Rectal smooth muscle tissue (tissue), 1 donor: ENCODE measurements around the gene ALOX15.
"Not testable (repeated sequence)": the region's sequence is repeated elsewhere in the genome, so short reads cannot be mapped to it uniquely, and the experiment has no call there.

Experiments used
- H3K27ac ChIP-seq: one replicate; pipeline ENCODE4 v1.7.0; 2013; ENCODE audit warnings: low read depth, low read length, inconsistent platforms
- H3K27me3 ChIP-seq: one replicate; pipeline ENCODE4 v1.7.0; 2013; ENCODE audit warnings: low read length; ENCODE audit not compliant: control insufficient read depth, insufficient read depth
- H3K36me3 ChIP-seq: one replicate; pipeline ENCODE4 v1.7.0; 2013; ENCODE audit warnings: low read length; ENCODE audit not compliant: control insufficient read depth, insufficient read depth
- H3K4me1 ChIP-seq: one replicate; pipeline ENCODE4 v1.7.0; 2013; ENCODE audit warnings: low read length; ENCODE audit not compliant: control insufficient read depth, insufficient read depth
- H3K4me3 ChIP-seq: one replicate; pipeline ENCODE4 v1.7.0; 2013; ENCODE audit warnings: low read length
- H3K9ac ChIP-seq: one replicate; pipeline ENCODE4 v1.7.0; 2013; ENCODE audit warnings: low read length

ALOX15 gene

GRCh38 chr17:4625181-4625617 is 16.3 kb downstream of the ALOX15 start:
- no peaks in the 10 kb centered on the region for H3K27me3 ChIP-seq
- no peak overlapping the region for H3K9ac ChIP-seq
- no peak overlapping the region for H3K4me3 ChIP-seq
- H3K36me3 ChIP-seq: no peaks in the 10 kb centered on the region
- peaks cover 3% of the 10 kb centered on the region for H3K4me1 ChIP-seq
- H3K27ac ChIP-seq: no peak overlapping the region

- H3K4me1 ChIP-seq, H3K36me3 ChIP-seq, H3K27ac ChIP-seq, H3K4me3 ChIP-seq, H3K9ac ChIP-seq, H3K27me3 ChIP-seq: not testable (repeated sequence)
These were observed 17.0 kb downstream of the ALOX15 start for GRCh38 chr17:4624451-4624911.

GRCh38 chr17:4623249-4623648 is 18.2 kb downstream of the ALOX15 start:
- peaks cover 3% of the 10 kb centered on the region for H3K4me1 ChIP-seq
- H3K27me3 ChIP-seq: no peaks in the 10 kb centered on the region
- no peak overlapping the region for H3K4me3 ChIP-seq
- no peak overlapping the region for H3K9ac ChIP-seq
- no peak overlapping the region for H3K27ac ChIP-seq
- H3K36me3 ChIP-seq: no peaks in the 10 kb centered on the region

DNA sequence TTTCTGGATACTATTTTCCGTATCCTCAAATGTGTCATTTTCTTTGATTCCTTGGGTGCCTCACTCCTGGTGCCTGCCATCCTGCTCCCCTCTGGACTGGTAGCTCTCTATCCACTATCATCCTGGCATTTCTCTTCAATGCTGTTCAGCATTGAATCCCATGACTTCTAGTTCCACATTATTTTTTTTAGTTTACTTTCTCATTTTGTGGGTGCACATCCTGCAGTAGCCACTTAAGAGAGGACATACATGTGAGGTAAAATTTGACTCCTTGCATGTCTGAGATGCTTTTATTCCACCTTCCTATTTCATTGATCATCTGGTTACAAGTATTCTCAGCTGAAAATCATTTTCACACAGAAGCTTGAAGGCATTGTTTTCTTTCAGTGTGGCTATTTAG is 19.1 kb downstream of the ALOX15 start:
- H3K4me1 ChIP-seq: peaks cover 3% of the 10 kb centered on the region
- no peaks in the 10 kb centered on the region for H3K36me3 ChIP-seq
- H3K27me3 ChIP-seq: no peaks in the 10 kb centered on the region
- H3K9ac ChIP-seq: no peak overlapping the region
- H3K4me3 ChIP-seq: no peak overlapping the region
- H3K27ac ChIP-seq: no peak overlapping the region

GRCh38 chr17:4620531-4621101 is 20.9 kb downstream of the ALOX15 start:
- Histone ChIP-seq H3K27ac (no peak overlapping the region), H3K4me3 (no peak overlapping the region), H3K27me3 (peaks cover 4% of the 10 kb centered on the region), H3K4me1 (peaks cover 3% of the 10 kb centered on the region), H3K36me3 (no peaks in the 10 kb centered on the region), H3K9ac (no peak overlapping the region)

DNA sequence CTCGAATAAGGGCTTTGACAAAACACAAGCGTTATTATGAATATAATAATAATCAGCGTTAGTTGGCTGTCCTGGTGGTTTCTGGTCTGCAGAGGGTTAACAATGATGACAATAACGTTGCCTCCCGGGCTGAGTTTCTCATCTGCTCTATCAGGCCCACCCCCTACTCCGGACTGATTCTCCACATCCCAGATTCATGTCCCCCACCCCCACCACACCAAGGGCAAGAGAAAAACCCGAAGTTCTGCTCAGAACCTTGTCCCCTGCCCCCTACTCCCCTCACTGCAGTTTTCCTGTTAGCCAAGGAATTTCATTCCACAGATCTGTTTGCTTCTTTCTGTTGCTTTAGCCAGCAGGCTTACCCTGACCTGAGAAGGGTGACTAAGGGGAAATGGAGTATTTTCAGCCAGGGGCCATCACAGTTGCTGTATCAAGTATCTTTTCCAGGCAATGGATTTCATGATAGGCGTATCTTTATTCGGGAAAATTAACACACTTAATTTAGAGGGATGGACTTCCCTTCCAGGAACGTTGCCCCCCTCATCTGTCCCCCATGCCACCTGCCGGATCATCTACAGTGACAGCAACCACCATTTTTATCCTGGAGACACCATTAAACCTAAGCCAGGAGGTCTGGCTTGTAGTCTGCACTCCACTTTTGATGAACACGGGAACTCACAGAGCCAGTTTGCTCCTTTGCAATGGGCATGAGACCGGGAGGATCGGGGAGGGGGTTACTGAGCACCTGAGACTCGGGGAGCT is 23.7 kb downstream of the ALOX15 start:
- Histone ChIP-seq H3K9ac (no peak overlapping the region), H3K27me3 (peaks cover 4% of the 10 kb centered on the region), H3K4me1 (no peaks in the 10 kb centered on the region), H3K27ac (no peak overlapping the region), H3K4me3 (no peak overlapping the region), H3K36me3 (no peaks in the 10 kb centered on the region)

- no peak overlapping the region for H3K4me3 ChIP-seq
- no peak overlapping the region for H3K9ac ChIP-seq
- peaks cover 4% of the 10 kb centered on the region for H3K27me3 ChIP-seq
- no peaks in the 10 kb centered on the region for H3K4me1 ChIP-seq
- H3K36me3 ChIP-seq: no peaks in the 10 kb centered on the region
- no peak overlapping the region for H3K27ac ChIP-seq
These were observed 24.4 kb downstream of the ALOX15 start for GRCh38 chr17:4617090-4617489.

GRCh38 chr17:4616476-4616875 is 25.0 kb downstream of the ALOX15 start:
- Histone ChIP-seq H3K4me3 (no peak overlapping the region), H3K9ac (no peak overlapping the region), H3K4me1 (no peaks in the 10 kb centered on the region), H3K27me3 (peaks cover 4% of the 10 kb centered on the region), H3K27ac (no peak overlapping the region), H3K36me3 (no peaks in the 10 kb centered on the region)

DNA sequence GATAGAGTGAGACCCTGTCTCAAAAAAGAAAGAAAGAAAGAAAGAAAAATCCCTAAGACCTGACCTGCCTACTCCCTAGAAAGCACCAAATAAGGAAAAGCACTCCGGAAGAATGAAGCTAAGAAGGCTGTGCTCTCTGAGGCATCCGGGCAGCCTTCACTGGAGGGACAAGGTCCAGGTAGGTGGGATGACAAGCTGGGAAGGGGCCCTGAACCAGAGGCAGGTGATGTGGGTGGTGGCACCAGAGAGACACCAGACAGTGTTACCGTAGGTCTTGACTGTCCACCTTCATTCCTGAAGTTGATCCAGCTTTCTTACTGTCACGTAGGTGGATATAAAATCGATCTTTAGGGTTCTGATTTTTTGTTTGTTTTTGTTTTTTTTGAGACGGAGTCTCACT is 30.8 kb downstream of the ALOX15 start:
- Histone ChIP-seq H3K4me3 (no peak overlapping the region), H3K36me3 (no peaks in the 10 kb centered on the region), H3K27ac (no peak overlapping the region), H3K27me3 (peaks cover under 1% of the 10 kb centered on the region), H3K4me1 (no peaks in the 10 kb centered on the region), H3K9ac (no peak overlapping the region)

DNA sequence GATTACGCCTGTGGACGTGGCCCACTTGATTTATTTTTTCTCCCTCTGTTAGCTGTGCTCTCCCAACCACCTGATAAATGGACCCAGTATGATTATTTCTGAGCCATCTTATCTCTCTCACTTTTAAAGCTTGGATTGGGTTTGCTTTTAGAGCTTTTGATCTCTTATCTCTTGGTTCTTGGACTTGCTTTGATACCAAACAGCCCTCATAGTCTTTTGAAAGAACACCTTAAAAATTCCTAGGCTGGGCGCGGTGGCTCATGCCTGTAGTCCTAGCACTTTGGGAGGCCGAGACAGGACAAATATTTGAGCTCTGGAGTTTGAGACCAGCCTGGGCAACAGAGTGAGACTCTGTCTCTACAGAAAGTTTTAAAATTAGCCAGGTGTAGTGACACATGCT is 31.3 kb downstream of the ALOX15 start:
- Histone ChIP-seq H3K27ac (no peak overlapping the region), H3K36me3 (no peaks in the 10 kb centered on the region), H3K4me3 (no peak overlapping the region), H3K27me3 (no peaks in the 10 kb centered on the region), H3K9ac (no peak overlapping the region), H3K4me1 (no peaks in the 10 kb centered on the region)

DNA sequence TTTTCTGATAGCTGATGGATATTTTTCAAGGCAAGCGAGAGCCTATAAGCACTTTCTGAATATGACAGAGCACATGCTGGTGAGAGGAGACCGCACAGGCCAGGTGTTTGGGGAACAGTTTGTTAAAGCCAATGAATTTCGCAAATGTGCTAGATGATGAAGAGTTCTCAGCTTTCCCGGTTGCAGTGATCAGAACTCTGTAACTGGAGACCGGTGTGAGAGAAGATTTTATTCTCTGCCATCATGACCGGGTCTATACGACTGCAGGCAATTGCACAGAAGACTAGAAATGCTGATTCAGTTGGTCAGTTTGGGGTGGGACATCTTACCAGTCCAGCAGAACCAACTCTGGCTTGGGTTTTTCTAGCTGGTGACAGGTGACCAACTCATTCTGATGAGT is 31.7 kb downstream of the ALOX15 start:
- Histone ChIP-seq H3K4me1 (no peaks in the 10 kb centered on the region), H3K4me3 (no peak overlapping the region), H3K27me3 (no peaks in the 10 kb centered on the region), H3K36me3 (no peaks in the 10 kb centered on the region), H3K9ac (no peak overlapping the region), H3K27ac (no peak overlapping the region)

DNA sequence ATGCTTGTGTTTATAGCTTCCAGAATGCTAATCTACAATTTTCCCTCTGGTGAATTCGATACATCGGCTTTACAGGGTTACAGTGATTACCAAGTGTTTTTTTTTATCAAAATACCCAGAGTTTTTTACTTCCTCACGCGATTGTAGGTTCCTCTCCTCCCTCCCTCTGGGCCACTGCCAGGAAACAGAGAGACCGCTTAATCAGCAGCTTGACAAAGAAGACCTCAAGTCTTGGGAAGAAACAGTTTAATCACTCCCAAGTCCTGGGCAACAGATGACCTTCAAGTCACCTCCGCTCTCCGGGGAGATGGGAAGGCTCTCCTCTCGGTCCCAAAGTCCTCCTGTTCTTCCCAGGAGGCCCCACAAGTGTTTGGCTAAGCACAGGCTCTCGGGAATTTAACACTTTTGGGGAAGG is 33.7 kb downstream of the ALOX15 start:
- H3K4me1 ChIP-seq: no peaks in the 10 kb centered on the region
- H3K27me3 ChIP-seq: no peaks in the 10 kb centered on the region
- no peak overlapping the region for H3K9ac ChIP-seq
- no peak overlapping the region for H3K4me3 ChIP-seq
- H3K36me3 ChIP-seq: no peaks in the 10 kb centered on the region
- H3K27ac ChIP-seq: peak overlapping the region; percentile 45

DNA sequence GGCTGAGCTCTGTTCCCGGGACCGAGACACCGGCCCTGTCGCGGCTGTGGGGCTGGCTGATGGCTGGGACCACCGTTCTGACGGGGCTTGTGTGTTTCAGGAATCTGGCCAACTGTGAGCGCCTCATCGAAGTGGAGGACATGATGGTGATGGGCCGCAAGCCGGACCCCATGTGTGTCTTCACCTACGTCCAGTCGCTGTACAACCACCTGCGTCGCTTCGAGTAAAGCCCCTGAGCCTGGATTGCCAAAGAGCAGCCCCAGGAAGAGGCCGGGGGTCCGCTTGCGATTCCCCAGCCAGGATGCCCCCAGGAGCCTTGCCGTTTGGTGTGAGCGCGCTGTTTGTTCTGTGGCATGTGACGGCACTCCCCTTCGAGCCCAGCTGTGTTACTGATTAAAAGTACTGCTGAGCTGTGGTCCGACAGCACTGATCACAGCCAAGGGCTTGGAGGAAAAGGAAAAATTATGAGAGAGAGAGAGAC is 34.2 kb downstream of the ALOX15 start:
- no peaks in the 10 kb centered on the region for H3K27me3 ChIP-seq
- H3K36me3 ChIP-seq: no peaks in the 10 kb centered on the region
- no peak overlapping the region for H3K9ac ChIP-seq
- H3K4me1 ChIP-seq: no peaks in the 10 kb centered on the region
- no peak overlapping the region for H3K4me3 ChIP-seq
- peak overlapping the region; percentile 45 for H3K27ac ChIP-seq
